Retinal pigment epithelial cell (primary cell): ENCODE data around the gene LCOR.

Experiments used
- DNase-seq: peaks from one replicate; pipeline ENCODE4 v3.0.0-alpha.2; 2010; ENCODE audit warnings: low read depth
- H3K4me3 ChIP-seq: 2 replicates; pipeline ENCODE4 v1.5.1; 2011; ENCODE audit warnings: mild to moderate bottlenecking, low read length, control low read depth, moderate library complexity
- CTCF ChIP-seq: conservative IDR thresholded peaks from 2 replicates; pipeline ENCODE4 v1.5.1; 2011; ENCODE audit warnings: low read depth, low read length, control low read depth, inconsistent platforms

The LCOR gene

GRCh38 chr10:96860631-96861277 lies 28.7 kb downstream of the LCOR start:
- DNase-seq: no peak
- no peak for TF ChIP-seq CTCF
- H3K4me3 ChIP-seq: no peak overlapping the region

GRCh38 chr10:96863922-96864543 lies 31.9 kb downstream of the LCOR start:
- no peak for TF ChIP-seq CTCF
- DNase-seq: no peak
- no peak overlapping the region for H3K4me3 ChIP-seq

DNA sequence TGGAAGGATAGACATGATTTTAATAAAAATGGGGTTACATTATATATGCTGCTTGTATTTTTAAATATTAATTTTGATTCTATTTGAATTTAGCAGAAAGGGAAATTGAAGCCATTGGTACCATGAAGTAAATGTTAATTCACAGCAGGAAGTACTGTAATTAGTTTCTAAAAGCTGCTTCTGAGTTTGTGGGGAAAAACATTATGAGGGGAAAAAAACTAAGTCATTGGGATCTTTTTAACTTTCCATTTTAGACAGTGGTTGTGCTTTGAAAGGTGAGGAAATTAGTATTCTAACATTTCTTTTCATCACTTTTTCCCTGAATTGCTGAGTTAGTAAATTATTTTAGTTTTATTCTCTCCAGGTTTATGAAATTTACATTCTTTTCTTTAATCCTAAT lies 41.0 kb downstream of the LCOR start:
- no peak for TF ChIP-seq CTCF
- H3K4me3 ChIP-seq: no peak overlapping the region
- no peak for DNase-seq

GRCh38 chr10:96873756-96874467 lies 41.8 kb downstream of the LCOR start:
- no peak for DNase-seq
- no peak overlapping the region for H3K4me3 ChIP-seq
- no peak for TF ChIP-seq CTCF

DNA sequence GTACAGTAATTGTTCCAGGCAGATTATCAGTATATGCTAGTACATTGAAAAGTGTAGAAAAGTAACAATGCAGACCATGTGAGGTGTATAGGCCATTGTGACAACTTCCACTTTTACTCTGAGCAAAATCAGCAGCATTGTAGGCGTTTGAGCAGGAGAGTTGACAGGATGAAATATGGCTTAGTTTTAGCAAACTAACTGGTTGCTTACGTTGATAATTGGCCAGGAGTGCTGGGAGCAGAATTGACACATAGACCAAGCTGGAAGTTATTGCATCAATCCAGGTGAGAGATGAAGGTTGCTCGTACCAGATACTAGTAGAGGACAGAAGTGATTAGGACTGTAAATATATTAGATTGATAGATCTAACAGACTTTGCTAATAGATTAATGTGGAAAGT lies 46.0 kb downstream of the LCOR start:
- TF ChIP-seq CTCF: no peak
- no peak overlapping the region for H3K4me3 ChIP-seq
- DNase-seq: no peak

DNA sequence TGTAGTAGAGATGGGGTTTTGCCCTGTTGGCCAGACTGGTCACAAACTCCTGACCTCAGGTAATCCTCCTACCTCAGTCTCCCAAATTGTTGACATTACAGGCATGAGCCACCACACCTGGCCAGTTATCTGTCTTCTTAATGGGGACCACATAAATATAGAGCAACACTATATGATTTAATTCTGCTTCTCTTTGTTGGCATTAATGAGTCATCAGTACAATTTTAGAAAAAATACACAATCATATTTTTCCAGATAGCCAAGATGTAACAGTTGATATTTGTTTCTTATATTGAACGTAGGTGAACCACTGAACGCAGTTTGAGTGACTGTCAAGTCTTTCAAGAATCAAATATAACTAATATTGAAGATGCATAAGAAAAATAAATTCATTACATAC lies 48.5 kb downstream of the LCOR start:
- H3K4me3 ChIP-seq: no peak overlapping the region
- no peak for TF ChIP-seq CTCF
- no peak for DNase-seq
